Mucosa of stomach (tissue), 1 donor: ENCODE results near the gene EIF2AK3.

Experiments used
- H3K27me3 ChIP-seq: one replicate; pipeline ENCODE4 v1.7.0; 2013; ENCODE audit warnings: mild to moderate bottlenecking, low read length; ENCODE audit not compliant: control insufficient read depth, insufficient read depth
- H3K36me3 ChIP-seq: one replicate; pipeline ENCODE4 v1.7.0; 2013; ENCODE audit warnings: low read length; ENCODE audit not compliant: control insufficient read depth, insufficient read depth
- H3K4me1 ChIP-seq: one replicate; pipeline ENCODE4 v1.7.0; 2013; ENCODE audit warnings: mild to moderate bottlenecking, low read length; ENCODE audit not compliant: control insufficient read depth, insufficient read depth
- H3K4me3 ChIP-seq: one replicate; pipeline ENCODE4 v1.7.0; 2013; ENCODE audit warnings: low read length
- H3K9ac ChIP-seq: one replicate; pipeline ENCODE4 v1.7.0; 2013; ENCODE audit warnings: mild to moderate bottlenecking, low read length, moderate library complexity
- H3K9me3 ChIP-seq: one replicate; pipeline ENCODE4 v1.7.0; 2013; ENCODE audit warnings: mild to moderate bottlenecking, low read length, moderate library complexity; ENCODE audit not compliant: control insufficient read depth
- donor health status: Pancreatic carcinoma.

Gene EIF2AK3

DNA sequence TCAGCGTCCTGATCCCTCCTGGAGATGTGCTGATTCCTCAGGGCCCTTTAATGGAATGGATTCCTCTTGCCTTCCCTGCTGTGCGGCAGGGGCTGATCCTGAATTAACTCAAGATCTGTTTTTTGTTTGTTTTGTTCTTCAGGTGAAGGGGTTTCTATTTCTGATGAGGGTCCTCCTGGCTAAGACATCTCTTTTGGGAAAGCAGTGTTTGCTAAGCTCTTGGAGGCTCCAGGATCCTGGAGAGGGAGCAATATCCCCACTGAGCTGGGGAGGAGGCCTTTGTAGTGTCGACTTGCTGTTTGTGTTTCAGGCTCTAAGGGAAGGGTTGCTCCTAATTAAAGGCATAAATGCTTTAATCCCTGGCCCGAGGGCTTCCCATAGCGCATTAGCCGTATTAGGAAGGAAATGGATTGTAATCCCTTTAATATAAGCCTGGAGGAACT, 109.5 kb downstream of the EIF2AK3 start:
- Histone ChIP-seq H3K9ac (no peak overlapping the region), H3K27me3 (no peaks in the 10 kb centered on the region), H3K4me1 (no peaks in the 10 kb centered on the region), H3K4me3 (no peak overlapping the region), H3K9me3 (no peaks in the 10 kb centered on the region), H3K36me3 (no peaks in the 10 kb centered on the region)
